ENCODE measurements around the gene RPP25. TPM values are rescaled to one million over a fixed set of nuclear protein-coding genes. Genes with fewer than 3 reads are reported as not detected.

The RPP25 gene
- total and polyA plus RNA-seq, 2 donors (not counting 1 experiment from before 2014, with no cell fraction given), result 0.92 to 3.1 TPM

- ATAC-seq (ENCODE audit: low read depth), result peak; percentile 1
- POLR2A ChIA-PET, result interaction anchor here (0.6 to 1.9 kb wide), 2 partner anchors 18 to 35 kb away, joined by 3 to 8 read pairs; partner anchors contain the start of gene MPI
Measured at GRCh38 chr15:74907163-74907870, 49.3 kb downstream of the RPP25 start.

More at GRCh38 chr15:74907163-74907870, 49.3 kb downstream of the RPP25 start:
- H3K9me3 ChIP-seq (ENCODE audit: control extremely low read depth in 1 of 3, control insufficient read depth in 2 of 3, insufficient read depth in 1 of 3, low read length in 2 of 3), result no peaks in the 10 kb centered on the region
- H3K4me1 ChIP-seq (ENCODE audit: control insufficient read depth in 2 of 2, insufficient read depth in 2 of 2, low read length in 2 of 2), result peaks cover 19 to 20% of the 10 kb centered on the region in 2 donors
- CTCF ChIA-PET, result interaction anchor here (0.9 to 1.9 kb wide), 6 partner anchors 9 to 272 kb away, joined by 3 to 12 read pairs (median 5); partner anchors contain the start of gene COX5A
- H3K9ac ChIP-seq (ENCODE audit: low read length), result peak overlapping the region; percentile 83
- peak overlapping the region; percentile 73 to 89 (median 85) for H3K4me3 ChIP-seq (ENCODE audit: control extremely low read depth in 1 of 5, extremely low read depth in 1 of 5, insufficient read depth in 1 of 5, low read depth in 2 of 5, low read length in 4 of 5)
- Mint-ChIP-seq H3K4me1 (peaks cover 39% of the 10 kb centered on the region), H3K9me3 (ENCODE audit: insufficient read depth) (no peaks in the 10 kb centered on the region), H3K27ac (peak overlapping the region; percentile 98), H3K27me3 (no peaks in the 10 kb centered on the region), H3K4me3 (peak overlapping the region; percentile 98)
- intact Hi-C loops (cut with micrococcal nuclease), result no loop called here
- DNase-seq, result no peak
- H2AFZ ChIP-seq (ENCODE audit: insufficient read depth, low read depth, low read length, poor library complexity, severe bottlenecking), result peak overlapping the region; percentile 97
- H3K27me3 ChIP-seq (replicated peaks in 1 of 4; ENCODE audit: control extremely low read depth in 1 of 4, control insufficient read depth in 3 of 4, insufficient read depth in 4 of 4, low read length in 3 of 4), result no peaks in the 10 kb centered on the region
- peaks cover 0 to 23% of the 10 kb centered on the region in 2 experiments for H3K36me3 ChIP-seq (replicated peaks in 1 of 2; ENCODE audit: control extremely low read depth in 1 of 2, control insufficient read depth in 1 of 2, extremely low read depth in 1 of 2, insufficient read depth in 2 of 2, low read length in 1 of 2)
- 40% methylated on average over 4 of the region's 8 CpGs for WGBS (ENCODE audit: insufficient coverage)
- peak overlapping the region; percentile 48 to 79 for H3K27ac ChIP-seq (ENCODE audit: low read length in 2 of 2)
- H3K4me2 ChIP-seq (replicated peaks; ENCODE audit: low read depth, low read length, poor library complexity, severe bottlenecking), result peak overlapping the region; percentile 89
- H3K79me2 ChIP-seq (ENCODE audit: control insufficient read depth, insufficient read depth, low read length), result peaks cover 14% of the 10 kb centered on the region
- TF ChIP-seq CTCF (IDR thresholded peaks at IDR 0.05) (no peak), EZH2 (IDR thresholded peaks at IDR 0.05; ENCODE audit: borderline replicate concordance, insufficient read depth, low read depth, low read length, poor library complexity, severe bottlenecking) (no peak)
- no peaks in the 10 kb centered on the region for H4K20me1 ChIP-seq (ENCODE audit: control insufficient read depth, insufficient read depth, low read length, poor library complexity, severe bottlenecking)
